ENCODE results near the gene TNK2. TPM values are rescaled to one million over a fixed set of nuclear protein-coding genes. Genes with fewer than 3 reads are reported as not detected.

The TNK2 gene
- total RNA-seq, 5 donors from 2014 or later (not counting 1 experiment from before 2014, with no cell fraction given), result 159 to 198 (median 181) TPM

GRCh38 chr3:195897081-195897852, 11.1 kb downstream of the TNK2 start:
- Mint-ChIP-seq H3K9me3 (no peaks in the 10 kb centered on the region), H3K4me3 (peak overlapping the region; percentile 89 to 93 (median 90)), H3K27me3 (no peaks in the 10 kb centered on the region), H3K4me1 (peaks cover 68 to 75% (median 72%) of the 10 kb centered on the region in 3 donors), H3K27ac (peak overlapping the region; percentile 93 to 98), H3K36me3 (no peaks in the 10 kb centered on the region)
- Histone ChIP-seq H3K9me3 (no peaks in the 10 kb centered on the region), H3K27me3 (replicated peaks in 1 of 2; ENCODE audit: control insufficient read depth in 2 of 2, extremely low read depth in 1 of 2, insufficient read depth in 2 of 2, low read length in 1 of 2) (no peaks in the 10 kb centered on the region), H3K27ac (ENCODE audit: low read length) (peak overlapping the region; percentile 87), H3K4me3 (ENCODE audit: control insufficient read depth in 1 of 2, extremely low read depth in 1 of 2, low read length in 1 of 2) (no peak overlapping the region), H3K36me3 (ENCODE audit: control insufficient read depth in 2 of 2, extremely low read depth in 1 of 2, insufficient read depth in 1 of 2, low read length in 1 of 2) (peaks cover 0 to 3% of the 10 kb centered on the region in 2 donors), H3K4me1 (ENCODE audit: control insufficient read depth in 1 of 2, extremely low read depth in 1 of 2, insufficient read depth in 2 of 2, low read length in 2 of 2) (peaks cover 19 to 75% of the 10 kb centered on the region in 2 experiments)
- no peak for DNase-seq
- WGBS (ENCODE audit: insufficient coverage), result 100% methylated on average over 1 of the region's 10 CpGs
- ChIA-PET POLR2A (no interaction called here), CTCF (interaction anchor here (1.0 to 3.9 kb wide), 2 partner anchors 17 to 18 kb away, joined by 3 to 22 read pairs; no protein-coding TSS in a partner anchor)
- ATAC-seq (replicated peaks in 1 of 4), result no peak

GRCh38 chr3:195896361-195897080, 11.8 kb downstream of the TNK2 start:
- H3K27ac Mint-ChIP-seq, result peak overlapping the region; percentile 93 to 98
- H3K4me1 Mint-ChIP-seq, result peaks cover 62 to 72% (median 66%) of the 10 kb centered on the region in 3 donors
- Histone ChIP-seq H3K36me3 (ENCODE audit: control insufficient read depth in 2 of 2, extremely low read depth in 1 of 2, insufficient read depth in 1 of 2, low read length in 1 of 2) (peaks cover 6 to 11% of the 10 kb centered on the region in 2 donors), H3K4me1 (ENCODE audit: control insufficient read depth in 1 of 2, extremely low read depth in 1 of 2, insufficient read depth in 2 of 2, low read length in 2 of 2) (peaks cover 19 to 80% of the 10 kb centered on the region in 2 experiments), H3K27ac (ENCODE audit: low read length) (peak overlapping the region; percentile 87), H3K27me3 (replicated peaks in 1 of 2; ENCODE audit: control insufficient read depth in 2 of 2, extremely low read depth in 1 of 2, insufficient read depth in 2 of 2, low read length in 1 of 2) (no peaks in the 10 kb centered on the region), H3K4me3 (ENCODE audit: control insufficient read depth in 1 of 2, extremely low read depth in 1 of 2, low read length in 1 of 2) (peak overlapping the region; percentile 58 to 71), H3K9me3 (no peaks in the 10 kb centered on the region)
- peak in 3 of 4 experiments; percentile 4 to 24 (median 5) for ATAC-seq (replicated peaks in 1 of 4)
- WGBS (ENCODE audit: insufficient coverage), result 32% methylated on average over 11 of the region's 16 CpGs
- no peak for DNase-seq
- no peaks in the 10 kb centered on the region for H3K9me3 Mint-ChIP-seq
- H3K36me3 Mint-ChIP-seq, result no peaks in the 10 kb centered on the region
- CTCF ChIA-PET, result interaction anchor here (0.8 to 3.9 kb wide), 6 partner anchors 11 to 37 kb away, joined by 3 to 42 read pairs (median 4); partner anchors contain the start of gene TNK2 (in 1 of the 2)
- H3K4me3 Mint-ChIP-seq, result peak overlapping the region; percentile 89 to 93 (median 90)
- H3K27me3 Mint-ChIP-seq, result no peaks in the 10 kb centered on the region
- POLR2A ChIA-PET, result interaction anchor here in 1 of 2 donors (1.0 kb wide), 1 partner anchor 10 kb away, joined by 4 read pairs; no protein-coding TSS in a partner anchor

GRCh38 chr3:195895861-195896360, 12.4 kb downstream of the TNK2 start:
- H3K4me1 Mint-ChIP-seq, result peaks cover 56 to 68% (median 59%) of the 10 kb centered on the region in 3 donors
- H3K27ac Mint-ChIP-seq, result peak overlapping the region; percentile 93 to 98

DNA sequence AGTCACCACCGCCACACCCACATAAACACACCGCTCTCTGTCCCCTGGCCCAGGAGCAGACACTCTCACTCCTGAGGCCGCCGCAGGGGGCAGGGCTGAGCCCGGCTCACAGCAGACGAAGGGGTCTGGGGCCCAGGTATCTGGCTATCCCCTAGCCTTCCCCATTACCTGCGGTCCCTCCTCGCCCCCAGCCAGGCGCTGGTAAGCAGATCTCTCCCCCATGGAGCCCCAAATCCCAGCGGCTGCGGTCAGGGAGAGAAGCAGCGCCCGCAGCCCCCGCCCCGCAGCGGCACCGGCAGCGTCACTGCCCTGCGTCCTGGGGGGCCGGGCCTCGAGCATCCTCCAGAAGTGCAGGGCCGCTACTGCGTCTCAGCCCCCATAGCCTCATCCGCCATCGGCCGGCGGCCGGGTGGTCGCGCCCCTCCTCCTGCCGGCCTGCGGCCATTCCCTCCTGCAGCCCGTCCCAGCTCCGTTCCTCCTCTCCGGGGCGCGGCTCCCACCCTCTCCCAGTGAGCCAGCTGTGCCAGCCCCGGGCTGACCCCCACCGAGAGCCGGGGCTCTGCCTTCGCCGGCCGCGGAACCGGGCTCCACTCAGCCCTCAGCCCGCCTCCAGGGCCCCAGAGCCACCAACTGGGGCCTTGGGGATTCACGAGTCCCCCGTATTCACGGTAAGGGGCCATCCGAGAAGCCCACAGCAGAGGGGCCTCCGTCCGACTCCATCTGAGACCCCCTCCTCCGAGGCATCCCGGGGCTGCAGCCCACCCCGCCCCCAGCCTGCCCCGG, 13.1 kb downstream of the TNK2 start:
- CTCF ChIA-PET, result interaction anchor here (0.6 to 3.9 kb wide), 17 partner anchors 12 to 1224 kb away, joined by 3 to 42 read pairs (median 4); partner anchors contain the start of gene TNK2 (in 1 of the 2)
- WGBS (ENCODE audit: insufficient coverage), result under 1% methylated on average over 50 of the region's 56 CpGs
- H3K27ac ChIP-seq (ENCODE audit: low read length), result peak overlapping the region; percentile 60
- Mint-ChIP-seq H3K27ac (peak overlapping the region; percentile 87 to 90), H3K4me3 (peak overlapping the region; percentile 89 to 93 (median 92)), H3K27me3 (no peaks in the 10 kb centered on the region), H3K4me1 (peaks cover 50 to 62% (median 53%) of the 10 kb centered on the region in 3 donors), H3K9me3 (no peaks in the 10 kb centered on the region), H3K36me3 (no peaks in the 10 kb centered on the region)
- peak in 34 of 35 experiments; percentile 14 to 77 (median 56) for DNase-seq
- H3K9me3 ChIP-seq, result no peaks in the 10 kb centered on the region
- peak; percentile 56 to 70 (median 67) for ATAC-seq (replicated peaks in 1 of 4)
- H3K36me3 ChIP-seq (ENCODE audit: control insufficient read depth in 2 of 2, extremely low read depth in 1 of 2, insufficient read depth in 1 of 2, low read length in 1 of 2), result peaks cover 7 to 13% of the 10 kb centered on the region in 2 donors
- POLR2A ChIA-PET, result interaction anchor here (0.6 to 1.0 kb wide), 3 partner anchors 12 kb away, joined by 3 to 5 read pairs (median 4); no protein-coding TSS in a partner anchor
- H3K27me3 ChIP-seq (replicated peaks in 1 of 2; ENCODE audit: control insufficient read depth in 2 of 2, extremely low read depth in 1 of 2, insufficient read depth in 2 of 2, low read length in 1 of 2), result no peaks in the 10 kb centered on the region
- H3K4me1 ChIP-seq (ENCODE audit: control insufficient read depth in 1 of 2, extremely low read depth in 1 of 2, insufficient read depth in 2 of 2, low read length in 2 of 2), result peaks cover 9 to 70% of the 10 kb centered on the region in 2 experiments
- peak overlapping the region; percentile 70 to 71 for H3K4me3 ChIP-seq (ENCODE audit: control insufficient read depth in 1 of 2, extremely low read depth in 1 of 2, low read length in 1 of 2)

More at GRCh38 chr3:195895861-195896360, 12.4 kb downstream of the TNK2 start:
- CTCF ChIA-PET, result interaction anchor here (0.8 to 3.9 kb wide), 6 partner anchors 11 to 36 kb away, joined by 3 to 42 read pairs (median 4); partner anchors contain the start of gene TNK2 (in 1 of the 2)
- Histone ChIP-seq H3K36me3 (ENCODE audit: control insufficient read depth in 2 of 2, extremely low read depth in 1 of 2, insufficient read depth in 1 of 2, low read length in 1 of 2) (peaks cover 7 to 14% of the 10 kb centered on the region in 2 donors), H3K27ac (ENCODE audit: low read length) (peak overlapping the region; percentile 87), H3K9me3 (no peaks in the 10 kb centered on the region), H3K4me1 (ENCODE audit: control insufficient read depth in 1 of 2, extremely low read depth in 1 of 2, insufficient read depth in 2 of 2, low read length in 2 of 2) (peaks cover 15 to 76% of the 10 kb centered on the region in 2 experiments), H3K27me3 (replicated peaks in 1 of 2; ENCODE audit: control insufficient read depth in 2 of 2, extremely low read depth in 1 of 2, insufficient read depth in 2 of 2, low read length in 1 of 2) (no peaks in the 10 kb centered on the region), H3K4me3 (ENCODE audit: control insufficient read depth in 1 of 2, extremely low read depth in 1 of 2, low read length in 1 of 2) (peak overlapping the region; percentile 70 to 71)
- H3K9me3 Mint-ChIP-seq, result no peaks in the 10 kb centered on the region
- ATAC-seq (replicated peaks in 1 of 4), result peak; percentile 74 to 82 (median 76)
- under 1% methylated on average over 44 of the region's 47 CpGs for WGBS (ENCODE audit: insufficient coverage)
- no peaks in the 10 kb centered on the region for H3K36me3 Mint-ChIP-seq
- peak; percentile 49 to 81 (median 67) for DNase-seq
- H3K4me3 Mint-ChIP-seq, result peak overlapping the region; percentile 89 to 93 (median 92)
- no peaks in the 10 kb centered on the region for H3K27me3 Mint-ChIP-seq
- POLR2A ChIA-PET, result interaction anchor here in 1 of 2 donors (1.0 kb wide), 1 partner anchor 11 kb away, joined by 4 read pairs; no protein-coding TSS in a partner anchor

DNA sequence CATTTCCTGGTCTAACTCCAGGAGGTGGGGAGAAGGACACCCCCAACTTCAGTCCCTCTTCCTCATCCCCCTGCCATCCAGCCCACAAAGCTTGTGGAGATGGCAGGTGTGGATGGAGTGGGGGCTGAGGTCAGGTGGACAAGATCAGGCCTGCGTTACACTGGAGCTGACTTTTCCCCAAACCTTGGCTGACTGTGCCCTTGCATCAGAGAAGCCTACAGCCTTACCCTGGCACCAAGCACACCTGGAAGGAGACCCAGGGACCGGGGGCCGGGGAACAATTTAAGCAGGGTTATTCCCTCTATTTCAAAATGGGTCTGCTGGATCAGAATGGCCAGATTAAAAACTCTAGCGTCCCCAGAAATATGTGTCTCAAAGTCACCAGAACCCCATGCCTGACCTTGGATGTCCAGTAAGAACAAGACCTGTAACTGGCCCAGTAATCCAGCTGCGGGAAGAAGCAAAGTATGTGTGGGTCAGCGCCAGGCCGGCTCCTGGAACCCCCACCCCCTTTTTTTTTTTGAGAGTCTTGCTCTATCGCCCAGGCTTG, 14.4 kb downstream of the TNK2 start:
- no peaks in the 10 kb centered on the region for H3K27me3 Mint-ChIP-seq
- DNase-seq (no peak), ATAC-seq (replicated peaks in 1 of 4) (no peak)
- no peak overlapping the region for H3K27ac ChIP-seq (ENCODE audit: low read length)
- no peaks in the 10 kb centered on the region for H3K9me3 ChIP-seq
- ChIA-PET POLR2A (interaction anchor here (0.5 to 0.9 kb wide), 6 partner anchors 11 to 584 kb away, joined by 3 to 5 read pairs (median 4); no protein-coding TSS in a partner anchor), CTCF (interaction anchor here (0.5 to 3.9 kb wide), 22 partner anchors 9 to 1719 kb away, joined by 3 to 42 read pairs (median 4); partner anchors contain the start of gene TNK2 (in 1 of the 2))
- H3K27ac Mint-ChIP-seq, result peak overlapping the region in 1 of 2 donors; percentile 87
- no peak overlapping the region for H3K4me3 ChIP-seq (ENCODE audit: control insufficient read depth in 1 of 2, extremely low read depth in 1 of 2, low read length in 1 of 2)
- peaks cover 7 to 12% of the 10 kb centered on the region in 2 donors for H3K36me3 ChIP-seq (ENCODE audit: control insufficient read depth in 2 of 2, extremely low read depth in 1 of 2, insufficient read depth in 1 of 2, low read length in 1 of 2)
- peaks cover 7 to 67% of the 10 kb centered on the region in 2 experiments for H3K4me1 ChIP-seq (ENCODE audit: control insufficient read depth in 1 of 2, extremely low read depth in 1 of 2, insufficient read depth in 2 of 2, low read length in 2 of 2)
- peaks cover 42 to 59% (median 45%) of the 10 kb centered on the region in 3 donors for H3K4me1 Mint-ChIP-seq
- 88% methylated on average over 7 of the region's 8 CpGs for WGBS (ENCODE audit: insufficient coverage)
- H3K9me3 Mint-ChIP-seq, result no peaks in the 10 kb centered on the region
- H3K27me3 ChIP-seq (replicated peaks in 1 of 2; ENCODE audit: control insufficient read depth in 2 of 2, extremely low read depth in 1 of 2, insufficient read depth in 2 of 2, low read length in 1 of 2), result no peaks in the 10 kb centered on the region
- no peaks in the 10 kb centered on the region for H3K36me3 Mint-ChIP-seq
- peak overlapping the region; percentile 24 to 93 (median 89) for H3K4me3 Mint-ChIP-seq

Data from T-cell (primary cell).